GM06990 (cell line): Measurements from ENCODE around the gene MYOG.

Experiments used
- DNase-seq: peaks from one replicate; pipeline ENCODE4 v3.0.0-alpha.2; 2011; ENCODE audit not compliant: insufficient read length; ENCODE audit errors: extremely low read depth
- H3K27me3 ChIP-seq: replicated peaks from 2 replicates; pipeline ENCODE4 v1.6.0; 2011; ENCODE audit warnings: low read length; ENCODE audit not compliant: control insufficient read depth, insufficient read depth
- H3K36me3 ChIP-seq: 2 replicates; pipeline ENCODE4 v1.5.1; 2011; ENCODE audit warnings: low read length; ENCODE audit not compliant: control insufficient read depth, insufficient read depth
- H3K4me3 ChIP-seq: replicated peaks from 2 replicates; pipeline ENCODE4 v1.5.1; 2011; ENCODE audit warnings: low read depth, mild to moderate bottlenecking, control low read depth, low read length
- CTCF ChIP-seq: IDR thresholded peaks from 2 replicates; pipeline ENCODE4 v1.5.1; 2011; ENCODE audit warnings: low read length, control low read depth, mild to moderate bottlenecking, inconsistent platforms; ENCODE audit not compliant: insufficient read depth, poor library complexity, severe bottlenecking

The MYOG gene

GRCh38 chr1:203054642-203055041, 31.2 kb downstream of the MYOG start:
- Histone ChIP-seq H3K4me3 (no peak overlapping the region), H3K36me3 (no peaks in the 10 kb centered on the region), H3K27me3 (peaks cover 3% of the 10 kb centered on the region; the same call in 1 of the 2 replicates)
- no peak for DNase-seq
- TF ChIP-seq CTCF, result no peak

- no peak for TF ChIP-seq CTCF
- Histone ChIP-seq H3K27me3 (peaks cover 3% of the 10 kb centered on the region; the same call in 1 of the 2 replicates), H3K4me3 (no peak overlapping the region), H3K36me3 (no peaks in the 10 kb centered on the region)
- DNase-seq, result no peak
Observed at GRCh38 chr1:203054184-203054583, 31.6 kb downstream of the MYOG start.

GRCh38 chr1:203052601-203053000, 33.2 kb downstream of the MYOG start:
- Histone ChIP-seq H3K27me3 (peaks cover 3% of the 10 kb centered on the region; the same call in 1 of the 2 replicates), H3K36me3 (no peaks in the 10 kb centered on the region)
- DNase-seq, result no peak

GRCh38 chr1:203051841-203052324, 33.9 kb downstream of the MYOG start:
- DNase-seq, result no peak
- no peak overlapping the region for H3K4me3 ChIP-seq
- H3K36me3 ChIP-seq, result no peaks in the 10 kb centered on the region
- peaks cover 3% of the 10 kb centered on the region for H3K27me3 ChIP-seq
- TF ChIP-seq CTCF, result no peak

More at GRCh38 chr1:203052601-203053000, 33.2 kb downstream of the MYOG start:
- no peak for TF ChIP-seq CTCF
- H3K4me3 ChIP-seq, result no peak overlapping the region

GRCh38 chr1:203050826-203051225, 35.0 kb downstream of the MYOG start:
- no peak for TF ChIP-seq CTCF
- H3K4me3 ChIP-seq, result no peak overlapping the region
- no peaks in the 10 kb centered on the region for H3K36me3 ChIP-seq
- H3K27me3 ChIP-seq, result peaks cover 3% of the 10 kb centered on the region
- DNase-seq, result no peak
